Loucy (cell line): ENCODE measurements around the gene CCDC82.

Experiments used
- H2AFZ ChIP-seq: fragments of 200-600 bp; sonication (generic); 2 replicates; pipeline ENCODE4 v1.6.0; 2016; ENCODE audit warnings: antibody characterized with exemption, mild to moderate bottlenecking, low read length, moderate library complexity
- H3F3A ChIP-seq: fragments of 200-600 bp; 2 replicates; pipeline ENCODE4 v1.6.0; 2016; ENCODE audit warnings: antibody characterized with exemption, low read depth, mild to moderate bottlenecking
- H3K27me3 ChIP-seq: fragments of 200-600 bp; sonication (generic); 2 replicates; pipeline ENCODE4 v1.6.1; 2014; ENCODE audit warnings: low read length, mild to moderate bottlenecking; ENCODE audit not compliant: insufficient read depth, poor library complexity, severe bottlenecking
- H3K36me3 ChIP-seq: fragments of 200-600 bp; sonication (generic); 2 replicates; pipeline ENCODE4 v1.6.1; 2016; ENCODE audit warnings: low read length; ENCODE audit not compliant: insufficient read depth
- H3K4me1 ChIP-seq: fragments of 200-600 bp; sonication (generic); 2 replicates; pipeline ENCODE4 v1.5.1; 2014; ENCODE audit warnings: low read length, mild to moderate bottlenecking; ENCODE audit not compliant: insufficient read depth, poor library complexity, severe bottlenecking
- H3K4me2 ChIP-seq: fragments of 200-600 bp; sonication (generic); 2 replicates; pipeline ENCODE4 v1.6.0; 2014; ENCODE audit warnings: antibody characterized with exemption, low read length, low read depth, mild to moderate bottlenecking; ENCODE audit not compliant: poor library complexity, severe bottlenecking
- H3K4me3 ChIP-seq: fragments of 200-600 bp; sonication (generic); 2 replicates; pipeline ENCODE4 v1.5.1; 2014; ENCODE audit warnings: low read length, mild to moderate bottlenecking, mixed read lengths; ENCODE audit not compliant: poor library complexity, severe bottlenecking
- H3K79me2 ChIP-seq: fragments of 200-600 bp; sonication (generic); 2 replicates; pipeline ENCODE4 v1.6.1; 2014; ENCODE audit warnings: low read length; ENCODE audit not compliant: insufficient read depth
- H3K9ac ChIP-seq: fragments of 200-600 bp; sonication (generic); 2 replicates; pipeline ENCODE4 v1.6.0; 2014; ENCODE audit warnings: mild to moderate bottlenecking, low read depth, low read length, moderate library complexity; ENCODE audit not compliant: poor library complexity, severe bottlenecking
- H3K9me2 ChIP-seq: fragments of 200-600 bp; sonication (generic); replicated peaks from 2 replicates; pipeline ENCODE4 v1.6.1; 2016; ENCODE audit warnings: low read depth, low read length, mixed read lengths
- H3K9me3 ChIP-seq: fragments of 200-600 bp; sonication (generic); 2 replicates; pipeline ENCODE4 v1.6.1; 2014; ENCODE audit warnings: mild to moderate bottlenecking, antibody characterized with exemption, low read length, low read depth; ENCODE audit not compliant: insufficient read depth
- H4K20me1 ChIP-seq: fragments of 200-600 bp; sonication (generic); 2 replicates; pipeline ENCODE4 v1.6.0; 2014; ENCODE audit warnings: antibody characterized with exemption, low read length, mild to moderate bottlenecking; ENCODE audit not compliant: insufficient read depth, poor library complexity, severe bottlenecking
- EZH2phosphoT487 ChIP-seq: fragments of 200-600 bp; IDR thresholded peaks from 2 replicates; pipeline ENCODE4 v1.6.1; 2018; ENCODE audit warnings: antibody characterized with exemption, mild to moderate bottlenecking, moderate library complexity, borderline replicate concordance
- TF ChIP-seq, protein P1 (sequence below): fragments of 200-600 bp; sonication (generic); conservative IDR thresholded peaks from 2 replicates; pipeline ENCODE4 v1.5.1; 2014; ENCODE audit warnings: mild to moderate bottlenecking, antibody characterized with exemption, low read length

The CCDC82 gene

DNA sequence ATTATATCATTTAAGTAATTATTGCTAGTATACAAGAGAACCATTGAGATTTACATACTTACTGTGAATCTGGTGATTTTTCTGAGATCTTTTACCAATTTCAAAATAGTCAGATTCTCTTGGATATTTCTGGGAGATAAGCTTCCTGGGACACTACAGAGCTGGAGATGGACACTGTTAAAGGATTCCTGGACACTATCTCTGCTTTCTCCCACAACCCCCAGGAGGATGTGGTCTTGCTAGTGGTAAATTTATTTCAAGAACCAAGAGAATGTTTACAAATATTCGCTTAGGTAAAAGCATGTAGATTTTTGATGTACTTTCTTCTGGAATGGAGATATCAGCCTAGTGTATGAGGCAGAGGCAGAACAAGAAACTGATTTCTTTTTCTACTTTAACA, 12.9 kb downstream of the CCDC82 start:
- Histone ChIP-seq H3K4me3 (no peak overlapping the region), H3K9me3 (no peaks in the 10 kb centered on the region), H3K9me2 (no peaks in the 10 kb centered on the region), H3K4me2 (no peak overlapping the region), H3F3A (no peaks in the 10 kb centered on the region), H3K27me3 (no peaks in the 10 kb centered on the region), H3K9ac (no peak overlapping the region), H4K20me1 (no peaks in the 10 kb centered on the region), H3K36me3 (peaks cover 5% of the 10 kb centered on the region), H3K79me2 (peaks cover 4% of the 10 kb centered on the region; the same call in 1 of the 2 replicates), H2AFZ (no peak overlapping the region), H3K4me1 (peaks cover 8% of the 10 kb centered on the region)
- TF ChIP-seq, protein P1, sequence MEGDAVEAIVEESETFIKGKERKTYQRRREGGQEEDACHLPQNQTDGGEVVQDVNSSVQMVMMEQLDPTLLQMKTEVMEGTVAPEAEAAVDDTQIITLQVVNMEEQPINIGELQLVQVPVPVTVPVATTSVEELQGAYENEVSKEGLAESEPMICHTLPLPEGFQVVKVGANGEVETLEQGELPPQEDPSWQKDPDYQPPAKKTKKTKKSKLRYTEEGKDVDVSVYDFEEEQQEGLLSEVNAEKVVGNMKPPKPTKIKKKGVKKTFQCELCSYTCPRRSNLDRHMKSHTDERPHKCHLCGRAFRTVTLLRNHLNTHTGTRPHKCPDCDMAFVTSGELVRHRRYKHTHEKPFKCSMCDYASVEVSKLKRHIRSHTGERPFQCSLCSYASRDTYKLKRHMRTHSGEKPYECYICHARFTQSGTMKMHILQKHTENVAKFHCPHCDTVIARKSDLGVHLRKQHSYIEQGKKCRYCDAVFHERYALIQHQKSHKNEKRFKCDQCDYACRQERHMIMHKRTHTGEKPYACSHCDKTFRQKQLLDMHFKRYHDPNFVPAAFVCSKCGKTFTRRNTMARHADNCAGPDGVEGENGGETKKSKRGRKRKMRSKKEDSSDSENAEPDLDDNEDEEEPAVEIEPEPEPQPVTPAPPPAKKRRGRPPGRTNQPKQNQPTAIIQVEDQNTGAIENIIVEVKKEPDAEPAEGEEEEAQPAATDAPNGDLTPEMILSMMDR = no peak
- no peak for TF ChIP-seq EZH2phosphoT487

DNA sequence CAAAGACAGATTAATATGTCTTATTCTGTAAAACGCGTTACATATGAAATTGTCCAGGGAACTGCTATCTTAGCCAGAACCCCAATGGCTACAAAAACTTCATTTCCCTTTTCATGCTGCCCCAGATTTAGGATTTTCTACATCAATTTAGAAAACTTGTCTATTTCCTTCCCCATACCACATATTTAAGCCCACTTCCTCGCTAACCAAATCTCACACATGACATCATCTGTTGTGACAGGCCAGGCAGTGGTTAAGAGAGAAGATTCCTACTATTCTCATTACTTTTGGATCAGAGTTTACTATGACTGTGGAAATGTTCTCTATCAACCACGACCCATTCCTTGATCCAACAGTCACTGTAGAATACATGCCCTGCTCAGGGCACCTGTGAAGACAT, 15.9 kb downstream of the CCDC82 start:
- H4K20me1 ChIP-seq = no peaks in the 10 kb centered on the region
- H3K4me2 ChIP-seq = no peak overlapping the region
- H3K4me1 ChIP-seq = no peaks in the 10 kb centered on the region
- peaks cover 16% of the 10 kb centered on the region; the same call in 1 of the 2 replicates for H3K36me3 ChIP-seq
- H3K4me3 ChIP-seq = no peak overlapping the region
- H3K9me2 ChIP-seq = no peaks in the 10 kb centered on the region
- no peak overlapping the region for H2AFZ ChIP-seq
- no peak for TF ChIP-seq EZH2phosphoT487
- TF ChIP-seq, protein P1 = no peak
- H3K27me3 ChIP-seq = no peaks in the 10 kb centered on the region
- no peaks in the 10 kb centered on the region for H3K9me3 ChIP-seq
- H3F3A ChIP-seq = no peaks in the 10 kb centered on the region
- H3K79me2 ChIP-seq = no peaks in the 10 kb centered on the region
- H3K9ac ChIP-seq = no peak overlapping the region

DNA sequence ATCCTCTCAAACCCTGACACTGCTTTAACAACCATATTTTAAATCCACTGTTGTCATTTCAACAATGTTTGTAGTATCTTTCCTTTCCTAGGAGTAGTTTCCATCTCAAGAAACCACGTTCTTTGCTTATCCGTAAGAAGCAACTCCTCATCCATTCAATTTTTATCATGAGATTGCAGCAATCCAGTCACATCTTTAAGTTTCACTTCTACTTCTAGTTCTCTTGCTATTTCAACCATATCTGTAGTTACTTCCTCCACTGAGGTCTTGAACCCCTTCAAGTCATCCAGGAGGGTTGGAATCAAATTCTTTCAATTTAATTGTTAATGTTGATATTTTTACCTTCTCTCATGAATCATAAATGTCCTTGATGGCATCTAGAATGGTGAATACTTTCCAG, 22.4 kb downstream of the CCDC82 start:
- Histone ChIP-seq H3K9ac (no peak overlapping the region), H3K36me3 (peaks cover 36% of the 10 kb centered on the region; the same call in 1 of the 2 replicates), H4K20me1 (no peaks in the 10 kb centered on the region), H3K4me1 (no peaks in the 10 kb centered on the region), H3F3A (no peaks in the 10 kb centered on the region), H3K9me3 (peaks cover 3% of the 10 kb centered on the region; the same call in 1 of the 2 replicates), H3K27me3 (no peaks in the 10 kb centered on the region), H3K9me2 (no peaks in the 10 kb centered on the region), H3K4me3 (no peak overlapping the region), H2AFZ (no peak overlapping the region), H3K4me2 (no peak overlapping the region), H3K79me2 (no peaks in the 10 kb centered on the region)
- TF ChIP-seq, protein P1 = no peak
- no peak for TF ChIP-seq EZH2phosphoT487
